ENCODE data around the gene USP5. TPM values are rescaled to one million over a fixed set of nuclear protein-coding genes. Genes with fewer than 3 reads are reported as not detected.
A peak's percentile ranks its signal among the peaks of the same experiment; 100 is the strongest.
"Not testable (repeated sequence)": the region's sequence is repeated elsewhere in the genome, so short reads cannot be mapped to it uniquely, and the experiment has no call there.

USP5 gene
- total RNA-seq, 4 donors from 2014 or later, result 37.1 to 68.6 (median 52.8) TPM

- H3K36me3 ChIP-seq, result no peaks in the 10 kb centered on the region
- intact Hi-C loops (cut with DNase I; ENCODE audit: low total_unique reads), result no loop called here
- H3K9me3 ChIP-seq, result no peaks in the 10 kb centered on the region
- DNase-seq, result no peak
- no peaks in the 10 kb centered on the region for H3K27me3 ChIP-seq
- no peak overlapping the region for H3K4me3 ChIP-seq
- no peak overlapping the region for H3K27ac ChIP-seq
- H3K4me1 ChIP-seq, result peaks cover 0 to 7% of the 10 kb centered on the region in 2 donors
- TF ChIP-seq POLR2A (IDR thresholded peaks at IDR 0.05), result no peak
- TF ChIP-seq, protein P1, sequence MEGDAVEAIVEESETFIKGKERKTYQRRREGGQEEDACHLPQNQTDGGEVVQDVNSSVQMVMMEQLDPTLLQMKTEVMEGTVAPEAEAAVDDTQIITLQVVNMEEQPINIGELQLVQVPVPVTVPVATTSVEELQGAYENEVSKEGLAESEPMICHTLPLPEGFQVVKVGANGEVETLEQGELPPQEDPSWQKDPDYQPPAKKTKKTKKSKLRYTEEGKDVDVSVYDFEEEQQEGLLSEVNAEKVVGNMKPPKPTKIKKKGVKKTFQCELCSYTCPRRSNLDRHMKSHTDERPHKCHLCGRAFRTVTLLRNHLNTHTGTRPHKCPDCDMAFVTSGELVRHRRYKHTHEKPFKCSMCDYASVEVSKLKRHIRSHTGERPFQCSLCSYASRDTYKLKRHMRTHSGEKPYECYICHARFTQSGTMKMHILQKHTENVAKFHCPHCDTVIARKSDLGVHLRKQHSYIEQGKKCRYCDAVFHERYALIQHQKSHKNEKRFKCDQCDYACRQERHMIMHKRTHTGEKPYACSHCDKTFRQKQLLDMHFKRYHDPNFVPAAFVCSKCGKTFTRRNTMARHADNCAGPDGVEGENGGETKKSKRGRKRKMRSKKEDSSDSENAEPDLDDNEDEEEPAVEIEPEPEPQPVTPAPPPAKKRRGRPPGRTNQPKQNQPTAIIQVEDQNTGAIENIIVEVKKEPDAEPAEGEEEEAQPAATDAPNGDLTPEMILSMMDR (IDR thresholded peaks at IDR 0.05), result no peak
Measured at GRCh38 chr12:6863586-6864321, 11.8 kb downstream of the USP5 start.

GRCh38 chr12:6865307-6865706, 13.4 kb downstream of the USP5 start:
- H3K9me3 ChIP-seq; H3K36me3 ChIP-seq; H3K27ac ChIP-seq; intact Hi-C loops (cut with DNase I; ENCODE audit: low total_unique reads); H3K27me3 ChIP-seq; H3K4me3 ChIP-seq; DNase-seq: not testable (repeated sequence)
- H3K4me1 ChIP-seq, result peaks cover 5 to 13% of the 10 kb centered on the region in 2 donors

DNA sequence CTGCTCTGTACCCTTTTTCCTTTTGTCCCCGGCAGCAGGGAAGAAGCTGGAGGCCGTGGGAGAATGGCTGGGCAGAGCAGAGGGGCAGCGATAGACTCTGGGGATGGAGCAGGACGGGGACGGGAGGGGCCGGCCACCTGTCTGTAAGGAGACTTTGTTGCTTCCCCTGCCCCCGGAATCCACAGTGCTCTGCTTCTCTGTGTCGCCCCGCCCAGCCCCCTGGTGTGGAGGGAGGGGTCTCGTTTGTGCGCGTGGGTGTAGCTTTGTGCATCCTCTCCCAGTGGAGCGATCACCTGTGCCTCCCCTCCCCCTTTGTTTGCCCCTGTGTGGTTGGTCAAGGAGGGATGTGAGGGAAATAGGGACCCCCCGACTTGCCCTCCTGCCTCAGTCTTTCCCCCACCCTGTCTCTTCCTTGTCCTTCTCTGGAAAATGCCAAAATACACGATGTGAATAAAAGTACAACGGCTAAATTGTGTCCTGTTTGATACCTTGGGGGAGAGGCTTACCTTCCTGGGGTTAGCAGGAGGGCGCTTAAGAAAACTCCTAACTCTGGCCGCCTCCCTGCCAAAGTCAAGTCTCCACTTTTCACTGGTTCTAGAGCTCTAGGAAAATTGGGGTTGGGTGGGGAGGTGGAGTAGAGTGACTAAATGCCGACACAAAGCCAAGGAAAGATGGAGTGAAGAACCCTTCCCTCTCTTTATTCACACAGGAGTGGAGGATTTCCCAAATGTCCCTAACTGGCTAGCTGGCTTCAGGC, 14.4 kb downstream of the USP5 start:
- Histone ChIP-seq H3K36me3 (no peaks in the 10 kb centered on the region), H3K9me3 (no peaks in the 10 kb centered on the region), H3K4me3 (peak overlapping the region in 1 of 2 donors; percentile 75), H3K4me1 (peaks cover 5 to 18% of the 10 kb centered on the region in 2 donors), H3K27me3 (no peaks in the 10 kb centered on the region), H3K27ac (peak overlapping the region; percentile 94 to 97)
- intact Hi-C loops (cut with DNase I; ENCODE audit: low total_unique reads), result no loop called here
- peak in 1 of 2 donors; percentile 49 for DNase-seq
- TF ChIP-seq, protein P1 (IDR thresholded peaks at IDR 0.05), result no peak
- no peak for TF ChIP-seq POLR2A (IDR thresholded peaks at IDR 0.05)

DNA sequence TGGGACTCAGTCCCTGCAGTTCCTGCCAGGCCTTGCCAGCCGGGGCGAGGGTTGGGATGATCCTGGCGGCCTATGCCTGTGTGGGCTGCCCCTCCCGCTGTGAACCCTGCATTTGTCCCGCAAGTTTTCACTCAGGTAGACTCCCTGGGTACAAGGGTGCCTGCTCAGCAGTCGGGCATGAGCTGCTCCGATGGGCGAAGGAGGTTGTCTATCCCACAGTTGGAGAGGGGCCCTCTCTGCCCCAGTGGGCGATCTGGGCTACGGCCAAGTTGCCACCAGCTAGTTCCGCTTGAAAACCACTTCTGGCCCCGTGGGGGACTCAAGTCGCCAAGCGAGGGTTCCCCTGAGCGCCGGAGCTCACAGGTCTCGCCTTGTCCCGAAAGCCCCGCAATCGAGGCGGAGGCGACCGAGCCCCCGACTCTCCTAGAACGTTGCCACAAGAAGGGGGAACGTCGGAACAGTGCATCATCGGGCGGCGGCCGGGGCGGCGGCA, 15.0 kb downstream of the USP5 start:
- peaks cover 10 to 24% of the 10 kb centered on the region in 2 donors for H3K4me1 ChIP-seq
- no peak for DNase-seq
- intact Hi-C loops (cut with DNase I; ENCODE audit: low total_unique reads), result no loop called here
- no peaks in the 10 kb centered on the region for H3K36me3 ChIP-seq
- H3K27ac ChIP-seq, result peak overlapping the region; percentile 94 to 97
- no peak for TF ChIP-seq POLR2A (IDR thresholded peaks at IDR 0.05)
- TF ChIP-seq, protein P1 (IDR thresholded peaks at IDR 0.05), result no peak
- no peaks in the 10 kb centered on the region for H3K27me3 ChIP-seq
- H3K4me3 ChIP-seq, result peak overlapping the region; percentile 67 to 75
- H3K9me3 ChIP-seq, result no peaks in the 10 kb centered on the region

GRCh38 chr12:6867413-6868210, 15.7 kb downstream of the USP5 start, which contains the start of gene TPI1:
Gene TPI1 (plus strand): TSS chr12:6867531. CDS start chr12:6867567, 36 bp downstream.
- peak; percentile 94 to 98 for TF ChIP-seq POLR2A (IDR thresholded peaks at IDR 0.05)
- TF ChIP-seq, protein P1 (IDR thresholded peaks at IDR 0.05), result peak in 1 of 4 experiments; percentile 28
- Histone ChIP-seq H3K27me3 (no peaks in the 10 kb centered on the region), H3K36me3 (no peaks in the 10 kb centered on the region), H3K4me3 (peak within 1 kb of the TSS; percentile 67 to 75), H3K4me1 (peaks cover 10 to 25% of the 10 kb centered on the region in 2 donors), H3K27ac (peak within 1 kb of the TSS; percentile 94 to 97), H3K9me3 (no peaks in the 10 kb centered on the region)
- intact Hi-C loops (cut with DNase I; ENCODE audit: low total_unique reads), result no loop called here
- peak; percentile 87 to 89 for DNase-seq

Measured in uterus (tissue), 4 donors.